SJCRH30 (cell line): ENCODE measurements around the gene NPPC. TPM values are rescaled to one million over a fixed set of nuclear protein-coding genes. Genes with fewer than 3 reads are reported as not detected.
"Not testable (repeated sequence)": the region's sequence is repeated elsewhere in the genome, so short reads cannot be mapped to it uniquely, and the experiment has no call there.

Experiments used
- DNase-seq, 2 experiments: peaks; one replicate each; pipeline ENCODE4 v3.0.0-alpha.2; 2015 to 2020
- H3K27ac ChIP-seq: fragments of 250-450 bp; sonication (Bioruptor Pico); 2 replicates; pipeline ENCODE4 v1.5.1; 2020; ENCODE audit warnings: mild to moderate bottlenecking, moderate library complexity
- H3K27me3 ChIP-seq: fragments of 250-450 bp; sonication (Bioruptor Pico); 2 replicates; pipeline ENCODE4 v1.5.1; 2020; ENCODE audit warnings: mild to moderate bottlenecking, moderate library complexity
- H3K36me3 ChIP-seq: fragments of 250-450 bp; sonication (Bioruptor Pico); 2 replicates; pipeline ENCODE4 v1.5.1; 2020; ENCODE audit warnings: mild to moderate bottlenecking, moderate library complexity
- H3K4me1 ChIP-seq: fragments of 250-450 bp; sonication (Bioruptor Pico); 2 replicates; pipeline ENCODE4 v1.5.1; 2020; ENCODE audit warnings: mild to moderate bottlenecking, moderate library complexity
- H3K4me3 ChIP-seq: fragments of 250-450 bp; sonication (Bioruptor Pico); 2 replicates; pipeline ENCODE4 v1.5.1; 2020; ENCODE audit warnings: mild to moderate bottlenecking, moderate library complexity
- H3K9me3 ChIP-seq: fragments of 250-450 bp; sonication (Bioruptor Pico); replicated peaks from 2 replicates; pipeline ENCODE4 v1.5.1; 2020; ENCODE audit warnings: mild to moderate bottlenecking, moderate library complexity
- total RNA-seq: library from RNA; depleted of rRNA; stranded (reverse); fragments of >200 nt; shearing (Covaris generic); gene quantifications from 2 replicates; pipeline ENCODE4 v1.2.3, GENCODE V29; 2014; rRNA removed

NPPC gene
- 6.7 and 8.5 TPM in 2 replicates for total RNA-seq

- Histone ChIP-seq H3K36me3 (no peaks in the 10 kb centered on the region), H3K9me3 (no peaks in the 10 kb centered on the region), H3K27ac (peak within 1 kb of the TSS; percentile 20; the same call in 1 of the 2 replicates), H3K27me3 (no peaks in the 10 kb centered on the region), H3K4me1 (peaks cover 12% of the 10 kb centered on the region; the same call in 1 of the 2 replicates), H3K4me3 (peak within 1 kb of the TSS; percentile 71)
- peak; percentile 91 to 93 for DNase-seq
These were observed at the start of gene NPPC for GRCh38 chr2:231926180-231926741. Gene NPPC (minus strand): TSS chr2:231926396. CDS start chr2:231926249, 147 bp downstream.

GRCh38 chr2:231975001-231975400 lies 48.8 kb upstream of the NPPC start:
- no peaks in the 10 kb centered on the region for H3K4me1 ChIP-seq
- H3K4me3 ChIP-seq, result no peak overlapping the region
- H3K27ac ChIP-seq, result no peak overlapping the region
- no peaks in the 10 kb centered on the region; the same call in 1 of the 2 replicates for H3K9me3 ChIP-seq
- no peak for DNase-seq
- H3K36me3 ChIP-seq, result no peaks in the 10 kb centered on the region
- H3K27me3 ChIP-seq, result no peaks in the 10 kb centered on the region

GRCh38 chr2:231970461-231970860 lies 44.3 kb upstream of the NPPC start:
- Histone ChIP-seq H3K9me3 (no peaks in the 10 kb centered on the region; the same call in 1 of the 2 replicates), H3K27me3 (no peaks in the 10 kb centered on the region), H3K27ac (no peak overlapping the region), H3K4me3 (no peak overlapping the region), H3K4me1 (no peaks in the 10 kb centered on the region), H3K36me3 (no peaks in the 10 kb centered on the region)
- DNase-seq, result no peak

- no peaks in the 10 kb centered on the region for H3K27me3 ChIP-seq
- no peaks in the 10 kb centered on the region for H3K4me1 ChIP-seq
- H3K4me3 ChIP-seq, result no peak overlapping the region
- H3K9me3 ChIP-seq, result no peaks in the 10 kb centered on the region; the same call in 1 of the 2 replicates
- no peak overlapping the region for H3K27ac ChIP-seq
- no peaks in the 10 kb centered on the region for H3K36me3 ChIP-seq
- no peak for DNase-seq
These were observed 42.6 kb upstream of the NPPC start for GRCh38 chr2:231968820-231969219.

GRCh38 chr2:231966886-231967285 lies 40.7 kb upstream of the NPPC start:
- H3K9me3 ChIP-seq, result no peaks in the 10 kb centered on the region; the same call in 1 of the 2 replicates
- H3K27me3 ChIP-seq, result no peaks in the 10 kb centered on the region
- no peak for DNase-seq

GRCh38 chr2:231965102-231965501 lies 38.9 kb upstream of the NPPC start:
- H3K4me1 ChIP-seq, result no peaks in the 10 kb centered on the region
- no peak overlapping the region for H3K27ac ChIP-seq

More at GRCh38 chr2:231966886-231967285, 40.7 kb upstream of the NPPC start:
- Histone ChIP-seq H3K4me3 (no peak overlapping the region), H3K27ac (no peak overlapping the region), H3K36me3 (no peaks in the 10 kb centered on the region), H3K4me1 (no peaks in the 10 kb centered on the region)

GRCh38 chr2:231961349-231962166 lies 35.4 kb upstream of the NPPC start, which contains the start of gene DIS3L2:
Gene DIS3L2 (plus strand): TSS chr2:231961713. CDS start chr2:232014928, 53,215 bp downstream.
- peak; percentile 87 to 89 for DNase-seq
- Histone ChIP-seq H3K4me3 (peak within 1 kb of the TSS; percentile 79), H3K9me3 (no peaks in the 10 kb centered on the region), H3K4me1 (no peaks in the 10 kb centered on the region), H3K36me3 (no peaks in the 10 kb centered on the region), H3K27me3 (no peaks in the 10 kb centered on the region), H3K27ac (peak within 1 kb of the TSS; percentile 80)

More at GRCh38 chr2:231965102-231965501, 38.9 kb upstream of the NPPC start:
- no peak overlapping the region for H3K4me3 ChIP-seq
- DNase-seq, result no peak
- no peaks in the 10 kb centered on the region for H3K27me3 ChIP-seq
- H3K36me3 ChIP-seq, result no peaks in the 10 kb centered on the region
- H3K9me3 ChIP-seq, result no peaks in the 10 kb centered on the region; the same call in 1 of the 2 replicates

- no peaks in the 10 kb centered on the region for H3K27me3 ChIP-seq
- H3K36me3 ChIP-seq, result no peaks in the 10 kb centered on the region
- peak overlapping the region; percentile 79 for H3K4me3 ChIP-seq
- no peaks in the 10 kb centered on the region for H3K4me1 ChIP-seq
- no peak for DNase-seq
- H3K9me3 ChIP-seq, result no peaks in the 10 kb centered on the region
- H3K27ac ChIP-seq, result peak overlapping the region; percentile 80
These were observed 34.7 kb upstream of the NPPC start for GRCh38 chr2:231960810-231961348.

GRCh38 chr2:231957913-231958763 lies 31.9 kb upstream of the NPPC start:
- Histone ChIP-seq H3K9me3 (no peaks in the 10 kb centered on the region), H3K27ac (no peak overlapping the region), H3K27me3 (no peaks in the 10 kb centered on the region), H3K4me1 (no peaks in the 10 kb centered on the region), H3K4me3 (no peak overlapping the region), H3K36me3 (no peaks in the 10 kb centered on the region)
- no peak for DNase-seq

GRCh38 chr2:231955758-231956472 lies 29.7 kb upstream of the NPPC start:
- Histone ChIP-seq H3K36me3 (no peaks in the 10 kb centered on the region), H3K27ac (no peak overlapping the region), H3K27me3 (no peaks in the 10 kb centered on the region), H3K9me3 (no peaks in the 10 kb centered on the region), H3K4me1 (no peaks in the 10 kb centered on the region), H3K4me3 (no peak overlapping the region)
- no peak for DNase-seq

GRCh38 chr2:231951452-231952035 lies 25.3 kb upstream of the NPPC start:
- Histone ChIP-seq H3K36me3 (no peaks in the 10 kb centered on the region), H3K27ac (no peak overlapping the region), H3K9me3 (no peaks in the 10 kb centered on the region), H3K4me1 (no peaks in the 10 kb centered on the region), H3K27me3 (no peaks in the 10 kb centered on the region), H3K4me3 (no peak overlapping the region)
- DNase-seq, result no peak

- H3K36me3 ChIP-seq, result no peaks in the 10 kb centered on the region
- no peak for DNase-seq
- no peaks in the 10 kb centered on the region for H3K9me3 ChIP-seq
- H3K27me3 ChIP-seq, result no peaks in the 10 kb centered on the region
- H3K27ac ChIP-seq, result no peak overlapping the region
- H3K4me1 ChIP-seq, result no peaks in the 10 kb centered on the region
- no peak overlapping the region for H3K4me3 ChIP-seq
These were observed 21.5 kb upstream of the NPPC start for GRCh38 chr2:231947694-231948093.

GRCh38 chr2:231947112-231947511 lies 20.9 kb upstream of the NPPC start:
- H3K9me3 ChIP-seq, H3K4me3 ChIP-seq, H3K27me3 ChIP-seq, H3K4me1 ChIP-seq, H3K36me3 ChIP-seq, H3K27ac ChIP-seq, DNase-seq: not testable (repeated sequence)
